GM12892 (cell line): ENCODE data around the gene TCFL5.

Experiments used
- POLR2A ChIP-seq: IDR thresholded peaks from 2 replicates; pipeline ENCODE4 v1.6.1; 2011; ENCODE audit warnings: low read depth, low read length, control low read depth
- POLR2AphosphoS5 ChIP-seq: IDR thresholded peaks from 2 replicates; pipeline ENCODE4 v1.6.1; 2011; ENCODE audit warnings: low read depth, low read length, control low read depth

DNA sequence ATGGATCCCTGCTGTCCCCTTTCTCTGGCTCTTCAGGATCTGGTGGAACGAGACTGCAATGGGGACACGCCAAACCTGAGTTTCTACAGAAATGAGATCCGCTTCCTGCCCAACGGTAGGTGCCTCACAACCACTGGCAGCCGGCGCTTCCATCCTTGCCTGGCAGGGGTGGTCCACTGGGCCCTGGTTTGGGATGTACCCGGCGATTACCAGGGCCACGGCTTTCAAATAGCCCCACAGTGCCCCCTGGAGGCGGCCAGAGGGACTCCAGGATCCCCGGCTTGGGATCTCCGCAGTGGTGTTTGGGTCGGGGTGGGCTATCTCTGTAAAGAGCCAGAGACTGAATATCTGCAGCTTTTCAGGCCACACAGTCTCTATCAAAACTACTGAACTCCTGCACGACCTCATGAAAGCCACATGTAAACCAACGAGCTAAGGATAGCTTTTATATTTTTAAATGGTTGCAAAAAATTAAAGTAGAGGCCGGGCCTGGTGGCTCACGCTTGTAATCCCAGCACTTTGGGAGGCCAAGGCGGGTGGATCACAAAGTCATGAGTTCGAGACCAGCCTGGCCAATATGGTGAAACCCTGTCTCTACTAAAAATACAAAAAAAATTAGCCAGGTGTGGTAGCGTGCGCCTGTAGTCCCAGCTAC lies 53.3 kb downstream of the TCFL5 start:
- no peak for TF ChIP-seq POLR2AphosphoS5
- TF ChIP-seq POLR2A, result no peak
